HG03439 (cell line): Measurements from ENCODE around the gene MOSPD3.

ENCODE experiments used
- ATAC-seq: cut with Tn5 transposase; IDR thresholded peaks from one replicate; pipeline ENCODE4 v1.9.1; 2021; ENCODE audit warnings: mild to moderate bottlenecking, moderate library complexity; ENCODE audit not compliant: unreplicated experiment

Gene MOSPD3

GRCh38 chr7:100621554-100621953 is 9.2 kb downstream of the MOSPD3 start:
- no peak for ATAC-seq

- ATAC-seq = no peak
Observed at GRCh38 chr7:100623951-100624824, 11.8 kb downstream of the MOSPD3 start.

- ATAC-seq = no peak
Observed at GRCh38 chr7:100626055-100626454, 13.7 kb downstream of the MOSPD3 start.

- ATAC-seq = no peak
Observed at GRCh38 chr7:100626530-100627237, 14.3 kb downstream of the MOSPD3 start.

- ATAC-seq = no peak
Observed at GRCh38 chr7:100627238-100627549, 14.9 kb downstream of the MOSPD3 start.

GRCh38 chr7:100629117-100629716 is 16.9 kb downstream of the MOSPD3 start:
- ATAC-seq = no peak

- ATAC-seq = no peak
Observed at GRCh38 chr7:100630066-100630465, 17.7 kb downstream of the MOSPD3 start.

GRCh38 chr7:100632951-100633717 is 20.8 kb downstream of the MOSPD3 start:
- ATAC-seq = no peak

- no peak for ATAC-seq
Observed at GRCh38 chr7:100639995-100640516, 27.7 kb downstream of the MOSPD3 start.

- ATAC-seq = no peak
Observed at GRCh38 chr7:100640517-100641440, 28.4 kb downstream of the MOSPD3 start.

- ATAC-seq = no peak
Observed at GRCh38 chr7:100641463-100641859, 29.1 kb downstream of the MOSPD3 start, which contains the start of gene TFR2. Gene TFR2 (minus strand): TSS chr7:100641552. CDS start chr7:100641509, 43 bp downstream.

- ATAC-seq = no peak
Observed at GRCh38 chr7:100641860-100642533, 29.7 kb downstream of the MOSPD3 start.

- no peak for ATAC-seq
Observed at GRCh38 chr7:100642534-100642907, 30.2 kb downstream of the MOSPD3 start.

- ATAC-seq = no peak
Observed at GRCh38 chr7:100649826-100650565, 37.7 kb downstream of the MOSPD3 start.

- no peak for ATAC-seq
Observed at GRCh38 chr7:100654908-100655831, 42.8 kb downstream of the MOSPD3 start.

- no peak for ATAC-seq
Observed at GRCh38 chr7:100655908-100656674, 43.8 kb downstream of the MOSPD3 start, which contains the start of gene ACTL6B. Gene ACTL6B (minus strand): TSS chr7:100656448. CDS start chr7:100656354, 94 bp downstream.
